HepG2 (cell line): ENCODE measurements around the gene DNAJC1. TPM values are rescaled to one million over a fixed set of nuclear protein-coding genes. Genes with fewer than 3 reads are reported as not detected.

Source experiments
- ATAC-seq: fragments of 200-7000 bp; cut with Tn5 transposase; 3 replicates; pipeline ENCODE4 v1.9.1; 2020; ENCODE audit warnings: mild to moderate bottlenecking, moderate library complexity
- BruUV-seq: library from RNA; stranded (reverse); fragments of 400-500 nt; replicated peaks from 2 replicates; lab custom pipeline; 2021; lab: Mats Ljungman, UMichigan
- CTCF ChIA-PET: fragments of 300-600 bp; formaldehyde crosslinking; extraction: SDS; loops from one replicate; lab custom pipeline; 2021; ENCODE audit warnings: low total read pairs, inconsistent platforms, low intra/inter-chr PET ratio; lab: Yijun Ruan, JAX
- POLR2A ChIA-PET: fragments of 350-600 bp; sonication (Branson Sonifier 250); formaldehyde crosslinking; loops from one replicate; lab custom pipeline; 2020; ENCODE audit warnings: antibody characterized with exemption, inconsistent platforms; lab: Yijun Ruan, JAX
- DNase-seq: peaks from one replicate; pipeline ENCODE4 v3.0.0-alpha.2; 2015; ENCODE audit warnings: low spot score
- FAIRE-seq: peaks from 3 replicates; lab custom pipeline; 2011; peaks lifted over from hg19 to GRCh38; lab: Jason Lieb, UNC
- H2AFZ ChIP-seq: one replicate; pipeline ENCODE4 v1.6.1; 2011; ENCODE audit warnings: low read length, inconsistent platforms
- H3K27ac ChIP-seq: fragments of 300-600 bp; 3 replicates; pipeline ENCODE4 v1.8.0; 2011; ENCODE audit warnings: mixed run types, mild to moderate bottlenecking, mixed read lengths, low read length, inconsistent platforms; ENCODE audit not compliant: insufficient read depth; ENCODE audit errors: extremely low read length
- H3K27me3 ChIP-seq, 2 experiments: fragments of 200-600 bp in 1 of 2; 2 replicates in 1 of 2; 3 replicates in 1 of 2; pipeline versions ENCODE4 v1.6.0 to v1.8.0; 2011; ENCODE audit warnings: low read length in 2 of 2, mild to moderate bottlenecking in 2 of 2, moderate library complexity in 2 of 2, inconsistent platforms in 1 of 2; ENCODE audit not compliant: insufficient read depth in 2 of 2, control insufficient read depth in 1 of 2
- H3K36me3 ChIP-seq, 2 experiments: fragments of 200-600 bp in 1 of 2; replicated peaks in 1 of 2; 2 replicates in 1 of 2; 3 replicates in 1 of 2; pipeline versions ENCODE4 v1.5.1 to v1.8.0; 2011; ENCODE audit warnings: low read length in 2 of 2, inconsistent platforms in 1 of 2; ENCODE audit not compliant: insufficient read depth in 2 of 2, control insufficient read depth in 1 of 2
- H3K4me1 ChIP-seq: 2 replicates; pipeline ENCODE4 v1.5.1; 2012; ENCODE audit warnings: low read length, inconsistent platforms; ENCODE audit not compliant: insufficient read depth
- H3K4me2 ChIP-seq: 2 replicates; pipeline ENCODE4 v1.6.0; 2011; ENCODE audit warnings: low read depth, low read length, inconsistent platforms
- H3K4me3 ChIP-seq, 3 experiments: fragments of 200-600 bp in 1 of 3; sonication (generic), shearing (Covaris generic) in 1 of 3; replicated peaks in 1 of 3; 2 replicates each; pipeline ENCODE4 v1.5.1; 2011 to 2016; ENCODE audit warnings: low read length in 3 of 3, inconsistent platforms in 2 of 3, low read depth in 2 of 3, mild to moderate bottlenecking in 2 of 3, control low read depth in 1 of 3, mixed read lengths in 1 of 3; ENCODE audit not compliant: insufficient read depth in 1 of 3
- H3K79me2 ChIP-seq: one replicate; pipeline ENCODE4 v1.6.1; 2011; ENCODE audit warnings: low read length, inconsistent platforms; ENCODE audit not compliant: insufficient read depth
- H3K9ac ChIP-seq: 2 replicates; pipeline ENCODE4 v1.6.0; 2011; ENCODE audit warnings: mild to moderate bottlenecking, low read depth, low read length, inconsistent platforms; ENCODE audit not compliant: insufficient read depth
- H3K9me3 ChIP-seq: 2 replicates; pipeline ENCODE4 v1.5.1; 2012; ENCODE audit warnings: mild to moderate bottlenecking, low read length
- H4K20me1 ChIP-seq: 2 replicates; pipeline ENCODE4 v1.6.0; 2011; ENCODE audit warnings: inconsistent platforms, mild to moderate bottlenecking, low read length, moderate library complexity; ENCODE audit not compliant: insufficient read depth
- CEBPB ChIP-seq: IDR thresholded peaks from 2 replicates; pipeline ENCODE4 v1.6.1; 2011; ENCODE audit warnings: low read depth, low read length, improper control_type of control experiment, borderline replicate concordance
- CTCF ChIP-seq: sonication (generic); formaldehyde crosslinking; IDR thresholded peaks from 2 replicates; pipeline ENCODE4 v1.5.0; 2020; ENCODE audit warnings: mild to moderate bottlenecking, missing genetic modification reagents, moderate library complexity
- EP300 ChIP-seq, 3 experiments: sonication (generic) in 1 of 3; formaldehyde crosslinking in 1 of 3; IDR thresholded peaks; 2 replicates each; pipeline versions ENCODE4 v1.5.1 to v1.6.1; 2011 to 2020; ENCODE audit warnings: low read depth in 2 of 3, low read length in 2 of 3, borderline replicate concordance in 1 of 3, improper control_type of control experiment in 1 of 3, mild to moderate bottlenecking in 1 of 3, missing genetic modification reagents in 1 of 3, moderate library complexity in 1 of 3
- KLF9 ChIP-seq: IDR thresholded peaks from 2 replicates; pipeline ENCODE4 v1.6.1; 2016; ENCODE audit warnings: low read depth
- STAG1 ChIP-seq: sonication (generic); formaldehyde crosslinking; IDR thresholded peaks from 2 replicates; pipeline ENCODE4 v1.4.0; 2020; ENCODE audit warnings: missing genetic modification reagents
- WGBS: methylation state at CpG from one replicate; pipeline ENCODE4 v1.1.6; 2017; ENCODE audit warnings: low lambda C conversion rate; 5-methylcytosine and 5-hydroxymethylcytosine counted together
- in situ Hi-C: cut with HindIII; loops from 2 replicates; pipeline ENCODE4 v1.10.0; 2017; ENCODE audit warnings: low pct_unique_long_range_greater_than_20kb; ENCODE audit not compliant: extremely low pct_ligation_motif_present
- intact Hi-C: fragments of 100-400 bp; cut with micrococcal nuclease; formaldehyde crosslinking; loops from one replicate; pipeline ENCODE4 v1.10.0; 2022; ENCODE audit not compliant: unreplicated experiment
- polyA plus RNA-seq, 8 experiments: library from polyadenylated mRNA; depleted of rRNA in 3 of 8; stranded (reverse) in 7 of 8; unstranded in 1 of 8; fragments of >200 nt; fragmentation: Illumina TruSeq in 4 of 8; extraction: Trizol in 4 of 8; gene quantifications; 2 replicates each; pipeline versions ENCODE4 v1.2.1 to v1.2.3, GENCODE V29; 2011 to 2016; ENCODE audit warnings: low read depth in 4 of 8, missing spikeins in 1 of 8, mixed read lengths in 1 of 8; ENCODE audit not compliant: insufficient read depth in 1 of 8
- total RNA-seq, 5 experiments: library from RNA; depleted of rRNA; stranded (reverse); fragments of >200 nt; fragmentation: Illumina TruSeq; extraction: Trizol; gene quantifications; 2 replicates each; pipeline ENCODE4 v1.2.3, GENCODE V29; 2016; ENCODE audit warnings: low read depth in 1 of 5

Gene DNAJC1
- total and polyA plus RNA-seq, 2 of the 13 experiments (the other 11 are each of a cell fraction or from before 2014, with no cell fraction given): 9.9 to 16.6 TPM

- TF ChIP-seq STAG1 (CRISPR knock-in tag) (no peak), CEBPB (no peak), KLF9 (CRISPR knock-in tag) (no peak)
- TF ChIP-seq, all 625 proteins: peak for 0
These were observed 192.3 kb downstream of the DNAJC1 start (continued) for GRCh38 chr10:21811245-21811585.

- H3K9ac ChIP-seq: no peak overlapping the region
- no peaks in the 10 kb centered on the region for H3K36me3 ChIP-seq
- H3K27ac ChIP-seq: no peak overlapping the region
- no peaks in the 10 kb centered on the region for H4K20me1 ChIP-seq
- BruUV-seq: no TSS peak
- WGBS: 96% methylated on average over 7 of the region's 7 CpGs
- in situ Hi-C loops (no loop called here), intact Hi-C loops (no loop called here)
- H2AFZ ChIP-seq: no peak overlapping the region
- ChIA-PET POLR2A (no interaction called here), CTCF (interaction anchor here (0.7 kb wide), 1 partner anchor 315 kb away, joined by 3 read pairs; no protein-coding TSS in a partner anchor)
- TF ChIP-seq CTCF (CRISPR knock-in tag) (0 out of 2 replicates have a peak, but pooled peaks have one; percentile 14), EP300 (IDR thresholded peaks at IDR 0.05; ENCODE audit: low read depth in 2 of 2, low read length in 2 of 2) (no peak), EP300 (CRISPR knock-in tag; IDR thresholded peaks at IDR 0.05; ENCODE audit: borderline replicate concordance) (no peak)
- no peak for DNase-seq
- H3K9me3 ChIP-seq: no peaks in the 10 kb centered on the region
- no peak for FAIRE-seq
- no peak overlapping the region for H3K4me3 ChIP-seq
- H3K79me2 ChIP-seq: no peaks in the 10 kb centered on the region
- ATAC-seq: no peak
- H3K4me1 ChIP-seq: no peaks in the 10 kb centered on the region
- H3K27me3 ChIP-seq: no peaks in the 10 kb centered on the region
- no peak overlapping the region for H3K4me2 ChIP-seq
These were observed 192.8 kb downstream of the DNAJC1 start for GRCh38 chr10:21810582-21811244.
